ENCODE results near the gene KIAA0319L. TPM values are rescaled to one million over a fixed set of nuclear protein-coding genes. Genes with fewer than 3 reads are reported as not detected.

Gene KIAA0319L
- total RNA-seq, 2 donors from 2014 or later: 68.4 to 77.6 TPM

DNA sequence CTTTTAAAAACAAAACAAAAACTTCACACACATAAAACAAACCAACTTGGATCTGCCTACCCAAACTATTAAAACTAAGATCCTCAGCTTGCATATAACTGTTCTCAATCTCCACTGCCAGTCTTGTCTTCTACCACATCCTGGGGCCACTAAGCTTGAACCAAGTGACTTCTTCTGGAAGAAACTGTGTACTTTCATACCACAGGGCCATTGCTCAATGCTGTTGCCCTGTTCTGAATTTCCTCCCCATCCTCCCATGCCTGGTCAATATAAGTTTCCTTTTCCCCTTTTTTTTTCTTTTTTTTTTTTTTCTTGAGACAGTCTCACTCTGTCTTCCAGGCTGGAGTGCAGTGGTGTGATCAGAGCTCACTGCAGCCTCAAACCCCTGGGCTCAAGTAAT is 109.9 kb downstream of the KIAA0319L start:
- TF ChIP-seq, protein P1, sequence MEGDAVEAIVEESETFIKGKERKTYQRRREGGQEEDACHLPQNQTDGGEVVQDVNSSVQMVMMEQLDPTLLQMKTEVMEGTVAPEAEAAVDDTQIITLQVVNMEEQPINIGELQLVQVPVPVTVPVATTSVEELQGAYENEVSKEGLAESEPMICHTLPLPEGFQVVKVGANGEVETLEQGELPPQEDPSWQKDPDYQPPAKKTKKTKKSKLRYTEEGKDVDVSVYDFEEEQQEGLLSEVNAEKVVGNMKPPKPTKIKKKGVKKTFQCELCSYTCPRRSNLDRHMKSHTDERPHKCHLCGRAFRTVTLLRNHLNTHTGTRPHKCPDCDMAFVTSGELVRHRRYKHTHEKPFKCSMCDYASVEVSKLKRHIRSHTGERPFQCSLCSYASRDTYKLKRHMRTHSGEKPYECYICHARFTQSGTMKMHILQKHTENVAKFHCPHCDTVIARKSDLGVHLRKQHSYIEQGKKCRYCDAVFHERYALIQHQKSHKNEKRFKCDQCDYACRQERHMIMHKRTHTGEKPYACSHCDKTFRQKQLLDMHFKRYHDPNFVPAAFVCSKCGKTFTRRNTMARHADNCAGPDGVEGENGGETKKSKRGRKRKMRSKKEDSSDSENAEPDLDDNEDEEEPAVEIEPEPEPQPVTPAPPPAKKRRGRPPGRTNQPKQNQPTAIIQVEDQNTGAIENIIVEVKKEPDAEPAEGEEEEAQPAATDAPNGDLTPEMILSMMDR (conservative IDR thresholded peaks at IDR 0.05): no peak
- no peaks in the 10 kb centered on the region for H3K27me3 ChIP-seq (ENCODE audit: control insufficient read depth, insufficient read depth, low read length, poor library complexity, severe bottlenecking)
- Mint-ChIP-seq H3K4me3 (no peak overlapping the region), H3K36me3 (ENCODE audit: low read depth) (peaks cover 52% of the 10 kb centered on the region), H3K4me1 (peaks cover 28% of the 10 kb centered on the region), H3K9me3 (no peaks in the 10 kb centered on the region), H3K27ac (no peak overlapping the region), H3K27me3 (ENCODE audit: insufficient read depth) (no peaks in the 10 kb centered on the region)
- H3K4me1 ChIP-seq (ENCODE audit: control insufficient read depth, insufficient read depth, low read length): peaks cover 8% of the 10 kb centered on the region
- no peak overlapping the region for H3K9ac ChIP-seq (ENCODE audit: extremely low read depth, low read length, poor library complexity, severe bottlenecking)
- peaks cover 78% of the 10 kb centered on the region for H3K36me3 ChIP-seq (ENCODE audit: control insufficient read depth, insufficient read depth, low read length)
- H3K9me3 ChIP-seq (ENCODE audit: control insufficient read depth, low read length): no peaks in the 10 kb centered on the region
- no peak overlapping the region for H3K27ac ChIP-seq (ENCODE audit: low read depth, low read length)
- no peak for DNase-seq
- no peak overlapping the region for H3K4me3 ChIP-seq (ENCODE audit: low read length)

DNA sequence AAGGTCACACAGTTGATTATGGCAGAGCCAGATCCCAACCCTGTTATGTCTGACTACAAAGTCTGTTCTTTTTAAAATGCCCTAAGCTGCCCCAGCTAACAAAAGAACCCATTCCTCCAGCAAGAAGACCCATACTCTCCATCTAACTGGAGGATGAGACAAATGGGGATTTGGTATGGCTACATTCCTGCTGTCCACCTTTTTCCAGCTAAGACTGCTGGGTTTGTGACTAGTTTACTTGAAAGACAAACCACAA is 112.8 kb downstream of the KIAA0319L start:
- no peaks in the 10 kb centered on the region for H3K9me3 ChIP-seq (ENCODE audit: control insufficient read depth, low read length)

DNA sequence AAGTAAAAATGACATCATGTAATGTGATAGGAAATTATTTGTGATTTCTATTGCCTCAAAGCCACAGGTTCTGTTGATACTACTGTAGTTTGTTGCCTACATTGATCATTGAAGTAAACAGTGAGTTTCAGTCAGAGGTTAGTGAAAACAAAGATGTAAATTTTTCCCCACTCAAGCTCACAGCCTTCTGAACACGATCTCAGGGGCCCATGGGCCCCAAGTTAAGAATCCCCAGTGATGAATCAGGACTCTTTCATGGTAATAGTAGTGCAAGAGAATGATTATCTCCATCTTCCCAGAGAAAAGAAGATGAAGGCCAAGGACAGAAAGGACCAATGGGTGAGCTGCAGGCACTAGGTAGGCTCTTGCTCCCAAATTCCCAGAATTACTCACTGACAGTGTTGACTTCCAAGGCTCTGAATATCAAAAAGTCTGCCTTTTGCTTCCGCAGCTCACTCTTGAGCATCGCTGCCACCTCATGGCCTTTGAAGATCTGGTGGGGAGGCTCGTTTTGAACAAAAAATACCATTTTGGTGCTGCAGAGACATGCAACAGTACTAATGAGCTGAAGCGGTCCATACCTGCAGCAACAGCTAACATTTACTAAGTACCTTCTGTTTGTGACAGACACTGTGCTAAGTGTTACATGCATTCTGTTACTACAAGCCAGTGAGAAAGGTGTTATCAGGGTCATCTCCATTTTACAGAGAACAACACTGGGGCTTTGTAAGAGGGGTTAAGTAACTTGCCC is 113.3 kb downstream of the KIAA0319L start:
- no peaks in the 10 kb centered on the region for H3K9me3 ChIP-seq (ENCODE audit: control insufficient read depth, low read length)
- H3K9me3 Mint-ChIP-seq: no peaks in the 10 kb centered on the region
- peak; percentile 76 for DNase-seq
- no peaks in the 10 kb centered on the region for H3K27me3 ChIP-seq (ENCODE audit: control insufficient read depth, insufficient read depth, low read length, poor library complexity, severe bottlenecking)
- peaks cover 18% of the 10 kb centered on the region for H3K4me1 Mint-ChIP-seq
- peaks cover 84% of the 10 kb centered on the region for H3K36me3 ChIP-seq (ENCODE audit: control insufficient read depth, insufficient read depth, low read length)
- peaks cover 3% of the 10 kb centered on the region for H3K4me1 ChIP-seq (ENCODE audit: control insufficient read depth, insufficient read depth, low read length)
- TF ChIP-seq, protein P1 (conservative IDR thresholded peaks at IDR 0.05): peak; percentile 70
- H3K36me3 Mint-ChIP-seq (ENCODE audit: low read depth): peaks cover 52% of the 10 kb centered on the region
- WGBS, 2 experiments (ENCODE audit: insufficient coverage in 1 of 2, insufficient read length in 1 of 2): 82 to 86% methylated on average over 2 to 5 of the region's 5 CpGs
- H3K4me3 Mint-ChIP-seq: no peak overlapping the region
- H3K27ac Mint-ChIP-seq: peak overlapping the region; percentile 40
- H3K27me3 Mint-ChIP-seq (ENCODE audit: insufficient read depth): no peaks in the 10 kb centered on the region
- H3K9ac ChIP-seq (ENCODE audit: extremely low read depth, low read length, poor library complexity, severe bottlenecking): no peak overlapping the region
- H3K4me3 ChIP-seq (ENCODE audit: low read length): no peak overlapping the region
- no peak overlapping the region for H3K27ac ChIP-seq (ENCODE audit: low read depth, low read length)

More for the DNA sequence above, 112.8 kb downstream of the KIAA0319L start:
- H3K4me1 ChIP-seq (ENCODE audit: control insufficient read depth, insufficient read depth, low read length): no peaks in the 10 kb centered on the region
- peaks cover 50% of the 10 kb centered on the region for H3K36me3 Mint-ChIP-seq (ENCODE audit: low read depth)
- no peak for DNase-seq
- H3K27me3 ChIP-seq (ENCODE audit: control insufficient read depth, insufficient read depth, low read length, poor library complexity, severe bottlenecking): no peaks in the 10 kb centered on the region
- no peaks in the 10 kb centered on the region for H3K9me3 Mint-ChIP-seq
- no peaks in the 10 kb centered on the region for H3K27me3 Mint-ChIP-seq (ENCODE audit: insufficient read depth)
- no peak overlapping the region for H3K27ac ChIP-seq (ENCODE audit: low read depth, low read length)
- TF ChIP-seq, protein P1 (conservative IDR thresholded peaks at IDR 0.05): no peak
- H3K4me3 Mint-ChIP-seq: no peak overlapping the region
- peaks cover 14% of the 10 kb centered on the region for H3K4me1 Mint-ChIP-seq
- H3K36me3 ChIP-seq (ENCODE audit: control insufficient read depth, insufficient read depth, low read length): peaks cover 85% of the 10 kb centered on the region
- no peak overlapping the region for H3K4me3 ChIP-seq (ENCODE audit: low read length)
- peak overlapping the region; percentile 40 for H3K27ac Mint-ChIP-seq
- H3K9ac ChIP-seq (ENCODE audit: extremely low read depth, low read length, poor library complexity, severe bottlenecking): no peak overlapping the region
